PC-9 (cell line): ENCODE measurements around the gene IGDCC3. TPM values are rescaled to one million over a fixed set of nuclear protein-coding genes. Genes with fewer than 3 reads are reported as not detected.

Source experiments
- BruUV-seq: library from RNA; stranded (reverse); fragments of 400-500 nt; replicated peaks from 2 replicates; lab custom pipeline; 2021; lab: Mats Ljungman, UMichigan
- CTCF ChIA-PET: fragments of 300-600 bp; sonication (Branson Sonifier 250); formaldehyde crosslinking; loops from one replicate; lab custom pipeline; 2022; ENCODE audit warnings: antibody characterized with exemption; lab: Charles Lee
- POLR2A ChIA-PET: fragments of 300-600 bp; sonication (Branson Sonifier 250); formaldehyde crosslinking; loops from one replicate; lab custom pipeline; 2022; ENCODE audit warnings: antibody characterized with exemption; ENCODE audit not compliant: unreplicated experiment; lab: Charles Lee
- DNase-seq, 2 experiments: peaks; one replicate each; pipeline versions ENCODE4 v3.0.0 to v3.0.0-alpha.2; 2015 to 2022; ENCODE audit warnings: mixed read lengths in 1 of 2
- H2AFZ ChIP-seq: fragments of 200-600 bp; sonication (generic); 2 replicates; pipeline ENCODE4 v1.8.1; 2017; ENCODE audit warnings: antibody characterized with exemption
- H3F3A ChIP-seq: fragments of 200-600 bp; sonication (generic); 2 replicates; pipeline ENCODE4 v1.8.1; 2017; ENCODE audit warnings: antibody characterized with exemption, mild to moderate bottlenecking, low read depth; ENCODE audit not compliant: insufficient read depth
- H3K27ac ChIP-seq: fragments of 200-600 bp; sonication (generic); 2 replicates; pipeline ENCODE4 v1.6.1; 2016; ENCODE audit warnings: mixed run types
- H3K27me3 ChIP-seq: fragments of 200-600 bp; sonication (generic); 2 replicates; pipeline ENCODE4 v1.6.1; 2016; ENCODE audit warnings: low read depth, mixed run types; ENCODE audit not compliant: insufficient read depth
- H3K36me3 ChIP-seq: fragments of 200-600 bp; sonication (generic); 2 replicates; pipeline ENCODE4 v1.6.1; 2016; ENCODE audit warnings: low read depth, mixed run types
- H3K4me1 ChIP-seq: fragments of 200-600 bp; sonication (generic); replicated peaks from 2 replicates; pipeline ENCODE4 v1.6.1; 2016; ENCODE audit warnings: mixed run types; ENCODE audit not compliant: insufficient read depth
- H3K4me2 ChIP-seq: fragments of 200-600 bp; sonication (generic); 2 replicates; pipeline ENCODE4 v1.6.1; 2017; ENCODE audit warnings: mixed run types
- H3K4me3 ChIP-seq: fragments of 200-600 bp; sonication (generic); 2 replicates; pipeline ENCODE4 v1.6.1; 2016; ENCODE audit warnings: mixed run types
- H3K79me2 ChIP-seq: fragments of 200-600 bp; sonication (generic); 2 replicates; pipeline ENCODE4 v1.6.1; 2017; ENCODE audit warnings: low read depth, mixed run types
- H3K9me2 ChIP-seq: fragments of 200-600 bp; sonication (generic); 2 replicates; pipeline ENCODE4 v1.8.1; 2017; ENCODE audit warnings: mild to moderate bottlenecking; ENCODE audit not compliant: insufficient read depth
- H3K9me3 ChIP-seq: fragments of 200-600 bp; sonication (generic); 2 replicates; pipeline ENCODE4 v1.8.1; 2016; ENCODE audit warnings: low read depth; ENCODE audit not compliant: insufficient read depth
- H4K20me1 ChIP-seq: fragments of 200-600 bp; sonication (generic); 2 replicates; pipeline ENCODE4 v1.8.1; 2017; ENCODE audit not compliant: insufficient read depth
- CTCF ChIP-seq: fragments of 200-600 bp; sonication (generic); conservative IDR thresholded peaks from 2 replicates; pipeline ENCODE4 v1.6.1; 2017; ENCODE audit warnings: mixed run types, antibody characterized with exemption, mild to moderate bottlenecking, moderate library complexity
- EZH2 ChIP-seq: fragments of 200-600 bp; sonication (generic); IDR thresholded peaks from 2 replicates; pipeline ENCODE4 v1.8.0; 2017; ENCODE audit warnings: antibody characterized with exemption, low read depth
- intact Hi-C: fragments of 100-400 bp; cut with micrococcal nuclease; formaldehyde crosslinking; loops from one replicate; pipeline ENCODE4 v1.10.0; 2022; ENCODE audit not compliant: unreplicated experiment
- total RNA-seq: library from RNA; stranded (reverse); gene quantifications from 2 replicates; pipeline ENCODE4 v1.2.3, GENCODE V29; 2021

The IGDCC3 gene
- total RNA-seq, 1 experiment from 2014 or later: 0.22 TPM

GRCh38 chr15:65396965-65397317 lies 19.1 kb upstream of the IGDCC3 start:
- intact Hi-C loops: no loop called here
- H3K4me3 ChIP-seq: no peak overlapping the region
- no peaks in the 10 kb centered on the region for H3K9me2 ChIP-seq
- peaks cover 9% of the 10 kb centered on the region; the same call in 1 of the 2 replicates for H3K27me3 ChIP-seq
- no peaks in the 10 kb centered on the region for H3K9me3 ChIP-seq
- H3K79me2 ChIP-seq: no peaks in the 10 kb centered on the region
- H4K20me1 ChIP-seq: no peaks in the 10 kb centered on the region
- no peaks in the 10 kb centered on the region for H3K36me3 ChIP-seq
- no TSS peak for BruUV-seq
- H3F3A ChIP-seq: no peaks in the 10 kb centered on the region
- H2AFZ ChIP-seq: no peak overlapping the region
- DNase-seq: no peak
- no peaks in the 10 kb centered on the region for H3K4me1 ChIP-seq
- ChIA-PET CTCF (no interaction called here), POLR2A (no interaction called here)
- no peak overlapping the region for H3K4me2 ChIP-seq
- no peak overlapping the region for H3K27ac ChIP-seq
- TF ChIP-seq EZH2: no peak
- no peak for TF ChIP-seq CTCF

DNA sequence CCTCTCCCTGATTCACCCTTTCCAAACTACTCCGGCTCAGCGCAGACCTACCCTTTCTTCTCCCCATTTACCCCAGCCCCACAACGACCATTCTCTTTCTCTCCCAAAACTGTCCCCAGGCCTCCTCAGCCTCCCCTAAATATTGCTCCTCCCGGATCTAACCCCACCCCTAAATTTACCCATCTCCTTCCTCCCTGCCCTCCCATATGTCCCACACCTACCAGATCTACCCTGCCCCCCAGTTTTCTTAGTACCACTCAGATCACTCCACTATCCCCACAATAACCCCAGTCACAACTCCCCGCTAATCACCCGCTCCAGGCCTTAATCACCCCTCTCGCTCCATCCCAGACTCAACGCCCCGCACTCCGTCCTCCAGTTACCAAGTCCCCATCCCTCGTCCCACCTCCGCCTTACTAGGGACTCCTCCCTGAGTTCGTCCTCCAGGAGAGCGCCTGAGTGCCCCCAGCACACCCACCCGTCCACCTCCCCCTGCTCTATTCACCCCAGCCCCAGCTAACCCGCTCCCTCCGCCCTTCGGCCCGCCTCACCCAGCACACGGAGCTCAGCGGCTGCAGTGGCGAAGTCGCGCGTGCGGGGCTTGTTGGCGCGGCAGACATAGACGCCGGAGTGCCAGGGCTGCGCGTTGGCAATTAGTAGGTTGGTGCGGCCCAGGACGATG lies 18.6 kb upstream of the IGDCC3 start:
- no peak for TF ChIP-seq CTCF
- no peak for TF ChIP-seq EZH2
- Histone ChIP-seq H3K4me1 (no peaks in the 10 kb centered on the region), H3K79me2 (no peaks in the 10 kb centered on the region), H3K4me3 (no peak overlapping the region), H3K27me3 (peaks cover 14% of the 10 kb centered on the region; the same call in 1 of the 2 replicates), H3K36me3 (no peaks in the 10 kb centered on the region), H3K9me2 (no peaks in the 10 kb centered on the region), H3K9me3 (no peaks in the 10 kb centered on the region), H3K4me2 (no peak overlapping the region), H3K27ac (no peak overlapping the region), H4K20me1 (no peaks in the 10 kb centered on the region), H3F3A (no peaks in the 10 kb centered on the region), H2AFZ (no peak overlapping the region)
- no TSS peak for BruUV-seq
- ChIA-PET POLR2A (no interaction called here), CTCF (no interaction called here)
- intact Hi-C loops: no loop called here
- DNase-seq: no peak

GRCh38 chr15:65395567-65396202 lies 17.9 kb upstream of the IGDCC3 start:
- H3K4me1 ChIP-seq: no peaks in the 10 kb centered on the region
- ChIA-PET POLR2A (no interaction called here), CTCF (no interaction called here)
- no peaks in the 10 kb centered on the region for H3K79me2 ChIP-seq
- H2AFZ ChIP-seq: no peak overlapping the region
- H3K9me3 ChIP-seq: no peaks in the 10 kb centered on the region
- H3K4me2 ChIP-seq: no peak overlapping the region
- H3F3A ChIP-seq: no peaks in the 10 kb centered on the region
- H3K4me3 ChIP-seq: no peak overlapping the region
- intact Hi-C loops: no loop called here
- TF ChIP-seq CTCF (no peak), EZH2 (no peak)
- no peaks in the 10 kb centered on the region for H3K9me2 ChIP-seq
- H3K36me3 ChIP-seq: no peaks in the 10 kb centered on the region
- DNase-seq: no peak
- H3K27ac ChIP-seq: no peak overlapping the region
- H3K27me3 ChIP-seq: peaks cover 16% of the 10 kb centered on the region; the same call in 1 of the 2 replicates
- no peaks in the 10 kb centered on the region for H4K20me1 ChIP-seq
- no TSS peak for BruUV-seq
